Endothelial cell of umbilical vein (primary cell): ENCODE data around the gene ETV3. TPM values are rescaled to one million over a fixed set of nuclear protein-coding genes. Genes with fewer than 3 reads are reported as not detected.

ENCODE experiments used
- BruUV-seq: library from RNA; stranded (reverse); fragments of 400-500 nt; replicated peaks from 2 replicates; lab custom pipeline; 2021; lab: Mats Ljungman, UMichigan
- CTCF ChIA-PET: fragments of 300-600, 350-600 bp; sonication (Branson Sonifier 250); formaldehyde crosslinking; loops from one replicate; lab custom pipeline; 2021; ENCODE audit warnings: antibody characterized with exemption, inconsistent platforms; lab: Charles Lee
- POLR2A ChIA-PET: fragments of 300-600, 350-600 bp; sonication (Branson Sonifier 250); formaldehyde crosslinking; loops from one replicate; lab custom pipeline; 2021; ENCODE audit warnings: antibody characterized with exemption, inconsistent platforms; lab: Charles Lee
- DNase-seq: peaks from one replicate; pipeline ENCODE4 v3.0.0-alpha.2; 2011; ENCODE audit warnings: low read depth, low spot score
- FAIRE-seq: peaks from 2 replicates; lab custom pipeline; 2011; peaks lifted over from hg19 to GRCh38; lab: Jason Lieb, UNC
- H2AFZ ChIP-seq: 2 replicates; pipeline ENCODE4 v1.6.0; 2012; ENCODE audit warnings: low read depth, low read length, control low read depth, inconsistent platforms
- H3K27ac ChIP-seq: 2 replicates; pipeline ENCODE4 v1.5.1; 2011; ENCODE audit warnings: low read depth, mild to moderate bottlenecking, control low read depth, low read length, moderate library complexity; ENCODE audit not compliant: insufficient read depth
- H3K27me3 ChIP-seq, 2 experiments: 2 replicates each; pipeline versions ENCODE4 v1.6.0 to v1.6.1; 2011; ENCODE audit warnings: low read length in 2 of 2, mixed read lengths in 1 of 2; ENCODE audit not compliant: control insufficient read depth in 2 of 2, insufficient read depth in 2 of 2
- H3K36me3 ChIP-seq, 2 experiments: 2 replicates in 1 of 2; 3 replicates in 1 of 2; pipeline ENCODE4 v1.5.1; 2011; ENCODE audit warnings: low read length in 2 of 2, mild to moderate bottlenecking in 1 of 2, moderate library complexity in 1 of 2; ENCODE audit not compliant: control insufficient read depth in 2 of 2, insufficient read depth in 2 of 2; ENCODE audit errors: extremely low read depth in 1 of 2
- H3K4me1 ChIP-seq: 3 replicates; pipeline ENCODE4 v1.5.1; 2011; ENCODE audit warnings: mild to moderate bottlenecking, low read length; ENCODE audit not compliant: control insufficient read depth, insufficient read depth; ENCODE audit errors: extremely low read depth
- H3K4me2 ChIP-seq: 2 replicates; pipeline ENCODE4 v1.6.1; 2011; ENCODE audit warnings: low read length, control low read depth, mixed read lengths; ENCODE audit not compliant: insufficient read depth
- H3K4me3 ChIP-seq, 3 experiments: fragments of 200-600 bp in 1 of 3; sonication (generic), shearing (Covaris generic) in 1 of 3; replicated peaks in 1 of 3; 2 replicates each; pipeline ENCODE4 v1.5.1; 2011 to 2016; ENCODE audit warnings: control low read depth in 3 of 3, low read length in 3 of 3, mild to moderate bottlenecking in 2 of 3, inconsistent platforms in 1 of 3, low read depth in 1 of 3, moderate library complexity in 1 of 3; ENCODE audit not compliant: insufficient read depth in 1 of 3
- H3K79me2 ChIP-seq: 2 replicates; pipeline ENCODE4 v1.6.0; 2012; ENCODE audit warnings: low read length, inconsistent platforms; ENCODE audit not compliant: control insufficient read depth, insufficient read depth
- H3K9ac ChIP-seq: replicated peaks from 2 replicates; pipeline ENCODE3; 2011; ENCODE audit warnings: low read length, control low read depth; ENCODE audit not compliant: insufficient read depth; ENCODE audit errors: extremely low read depth
- H3K9me1 ChIP-seq: replicated peaks from 3 replicates; pipeline ENCODE4 v1.6.0; 2011; ENCODE audit warnings: mild to moderate bottlenecking, low read length; ENCODE audit not compliant: control insufficient read depth, insufficient read depth; ENCODE audit errors: extremely low read depth
- H3K9me3 ChIP-seq: replicated peaks from 2 replicates; pipeline ENCODE4 v1.5.1; 2012; ENCODE audit warnings: low read length, inconsistent platforms; ENCODE audit not compliant: control insufficient read depth, insufficient read depth
- H4K20me1 ChIP-seq: replicated peaks from 2 replicates; pipeline ENCODE3; 2011; ENCODE audit warnings: mild to moderate bottlenecking, low read length; ENCODE audit not compliant: control insufficient read depth, insufficient read depth; ENCODE audit errors: extremely low read depth
- CTCF ChIP-seq, 2 donors: IDR thresholded peaks; 1 replicate in 1 of 2; 2 replicates in 1 of 2; pipeline ENCODE4 v1.5.1; 2011; ENCODE audit warnings: low read length in 2 of 2, mild to moderate bottlenecking in 2 of 2, moderate library complexity in 2 of 2, control low read depth in 1 of 2, inconsistent platforms in 1 of 2, low read depth in 1 of 2; ENCODE audit not compliant: insufficient read depth in 1 of 2; ENCODE audit errors: extremely low read depth in 1 of 2
- EZH2 ChIP-seq: IDR thresholded peaks from 2 replicates; pipeline ENCODE4 v1.6.1; 2012; ENCODE audit warnings: borderline replicate concordance, low read depth, mild to moderate bottlenecking, moderate library complexity, low read length, inconsistent platforms; ENCODE audit not compliant: severe bottlenecking
- FOS ChIP-seq: IDR thresholded peaks from 2 replicates; pipeline ENCODE4 v1.6.1; 2011; ENCODE audit warnings: mild to moderate bottlenecking, low read length, moderate library complexity, borderline replicate concordance; ENCODE audit not compliant: insufficient read depth
- GATA2 ChIP-seq: IDR thresholded peaks from 2 replicates; pipeline ENCODE4 v1.7.0; 2011; ENCODE audit warnings: low read depth, mild to moderate bottlenecking, moderate library complexity, mixed read lengths, low read length; ENCODE audit not compliant: insufficient read length, insufficient read depth
- JUN ChIP-seq: IDR thresholded peaks from 2 replicates; pipeline ENCODE4 v1.6.1; 2011; ENCODE audit warnings: borderline replicate concordance, low read depth; ENCODE audit not compliant: insufficient read length, insufficient read depth
- MAX ChIP-seq: IDR thresholded peaks from 2 replicates; pipeline ENCODE4 v1.6.1; 2011; ENCODE audit not compliant: insufficient read depth, insufficient read length
- MYC ChIP-seq: IDR thresholded peaks from one replicate; pipeline ENCODE4 v1.6.1; 2011; ENCODE audit warnings: mild to moderate bottlenecking, low read depth, low read length
- POLR2A ChIP-seq: IDR thresholded peaks from 2 replicates; pipeline ENCODE4 v1.6.1; 2012; ENCODE audit warnings: low read depth, mild to moderate bottlenecking, control low read depth, low read length
- POLR2AphosphoS5 ChIP-seq: IDR thresholded peaks from 2 replicates; pipeline ENCODE4 v1.6.1; 2012; ENCODE audit warnings: low read depth, mild to moderate bottlenecking, control low read depth, low read length, moderate library complexity; ENCODE audit not compliant: insufficient read depth
- dilution Hi-C: fragments of 300-500 bp; cut with MboI; formaldehyde crosslinking; loops from one replicate; pipeline ENCODE4 v1.15.0; 2019; ENCODE audit warnings: low sequenced_read_pairs; ENCODE audit not compliant: extremely low pct_ligation_motif_present
- intact Hi-C: fragments of 100-400 bp; cut with micrococcal nuclease; formaldehyde crosslinking; loops from one replicate; pipeline ENCODE4 v1.10.0; 2022
- polyA plus RNA-seq, 4 experiments: library from polyadenylated mRNA; depleted of rRNA in 3 of 4; stranded (reverse) in 3 of 4; unstranded in 1 of 4; fragments of >200 nt; gene quantifications; 2 replicates each; pipeline versions ENCODE4 v1.2.1 to v1.2.3, GENCODE V29; 2011 to 2012; ENCODE audit warnings: missing spikeins in 1 of 4
- total RNA-seq: library from RNA; stranded (reverse); gene quantifications from 2 replicates; pipeline ENCODE4 v1.2.3, GENCODE V29; 2021

ETV3 gene
- total and polyA plus RNA-seq, 2 donors (not counting 3 experiments of a cell fraction or from before 2014, with no cell fraction given) = 6.8 to 22.3 TPM

GRCh38 chr1:157097692-157098091 is 40.5 kb downstream of the ETV3 start:
- ChIA-PET CTCF (interaction anchor here (2.1 kb wide), 1 partner anchor 13 kb away, joined by 5 read pairs; no protein-coding TSS in a partner anchor), POLR2A (no interaction called here)
- no peak for DNase-seq
- dilution Hi-C loops = no loop called here
- Histone ChIP-seq H3K9me1 (no peaks in the 10 kb centered on the region), H3K9me3 (no peaks in the 10 kb centered on the region), H3K27ac (no peak overlapping the region), H3K4me2 (no peak overlapping the region), H3K36me3 (no peaks in the 10 kb centered on the region), H3K4me3 (no peak overlapping the region), H3K4me1 (no peaks in the 10 kb centered on the region), H3K9ac (no peak overlapping the region), H4K20me1 (no peaks in the 10 kb centered on the region), H3K79me2 (no peaks in the 10 kb centered on the region), H3K27me3 (no peaks in the 10 kb centered on the region), H2AFZ (no peak overlapping the region)
- TF ChIP-seq GATA2 = no peak
- TF ChIP-seq JUN = no peak
- TF ChIP-seq CTCF (IDR thresholded peaks at IDR 0.05; ENCODE audit: extremely low read depth in 1 of 2, insufficient read depth in 1 of 2, low read depth in 1 of 2, low read length in 2 of 2) = no peak
- no peak for TF ChIP-seq MAX
- TF ChIP-seq POLR2AphosphoS5 = no peak
- no peak for TF ChIP-seq MYC
- TF ChIP-seq FOS = no peak
- TF ChIP-seq POLR2A = no peak
- TF ChIP-seq EZH2 = no peak
- BruUV-seq = no TSS peak
- no peak for FAIRE-seq
- intact Hi-C loops = no loop called here
